K562 (cell line): Measurements from ENCODE around the gene SPATC1L. TPM values are rescaled to one million over a fixed set of nuclear protein-coding genes. Genes with fewer than 3 reads are reported as not detected.

Experiments
- ATAC-seq: fragments of 200-7000 bp; cut with Tn5 transposase; 3 replicates; pipeline ENCODE4 v1.9.1; 2020; ENCODE audit warnings: moderate library complexity
- BruUV-seq: library from RNA; stranded (reverse); fragments of 400-500 nt; replicated peaks from 2 replicates; lab custom pipeline; 2021; lab: Mats Ljungman, UMichigan
- CTCF ChIA-PET: fragments of 300-600 bp; formaldehyde crosslinking; extraction: SDS; loops from one replicate; lab custom pipeline; 2021; ENCODE audit warnings: low intra/inter-chr PET ratio; lab: Yijun Ruan, JAX
- POLR2A ChIA-PET: fragments of 300-600, 350-650 bp; sonication (Branson Sonifier 250); formaldehyde crosslinking; extraction: SDS; loops from one replicate; lab custom pipeline; 2021; ENCODE audit warnings: antibody characterized with exemption, inconsistent platforms; lab: Yijun Ruan, JAX
- DNase-seq, 4 experiments: peaks; one replicate each; pipeline versions ENCODE4 v3.0.0 to v3.0.0-alpha.2; 2011 to 2018; ENCODE audit warnings: low spot score in 3 of 4, mixed read lengths in 3 of 4; ENCODE audit errors: extremely low read depth in 1 of 4
- FAIRE-seq: peaks from 2 replicates; lab custom pipeline; 2011; peaks lifted over from hg19 to GRCh38; lab: Jason Lieb, UNC
- H2AFZ ChIP-seq: 2 replicates; pipeline ENCODE4 v1.6.0; 2011; ENCODE audit warnings: low read depth, low read length, control low read depth, inconsistent platforms
- H3K27ac ChIP-seq: fragments of 200-600 bp; 3 replicates; pipeline ENCODE4 v1.8.0; 2011; ENCODE audit warnings: low read depth, mild to moderate bottlenecking, control low read depth, inconsistent platforms, low read length, moderate library complexity, mixed read lengths; ENCODE audit errors: extremely low read depth
- H3K27me3 ChIP-seq, 2 experiments: fragments of 300-600 bp in 1 of 2; 2 replicates in 1 of 2; 3 replicates in 1 of 2; pipeline versions ENCODE4 v1.6.0 to v1.8.0; 2011; ENCODE audit warnings: inconsistent platforms in 2 of 2, low read length in 2 of 2, mild to moderate bottlenecking in 1 of 2, mixed read lengths in 1 of 2, moderate library complexity in 1 of 2; ENCODE audit not compliant: control insufficient read depth in 2 of 2, insufficient read depth in 2 of 2
- H3K36me3 ChIP-seq: fragments of 300-600 bp; 3 replicates; pipeline ENCODE4 v1.8.0; 2011; ENCODE audit warnings: mild to moderate bottlenecking, low read length, inconsistent platforms; ENCODE audit not compliant: control insufficient read depth, insufficient read depth
- H3K4me1 ChIP-seq, 2 experiments: fragments of 200-600 bp in 1 of 2; replicated peaks in 1 of 2; 2 replicates in 1 of 2; 3 replicates in 1 of 2; pipeline versions ENCODE4 v1.5.1 to v1.8.0; 2011; ENCODE audit warnings: inconsistent platforms in 2 of 2, low read length in 2 of 2, mild to moderate bottlenecking in 1 of 2, mixed read lengths in 1 of 2, moderate library complexity in 1 of 2; ENCODE audit not compliant: control insufficient read depth in 2 of 2, insufficient read depth in 2 of 2
- H3K4me2 ChIP-seq: 2 replicates; pipeline ENCODE4 v1.6.1; 2011; ENCODE audit warnings: low read length, control low read depth, inconsistent platforms, mixed read lengths; ENCODE audit not compliant: insufficient read depth
- H3K4me3 ChIP-seq: fragments of 200-600 bp; sonication (generic), shearing (Covaris generic); 2 replicates; pipeline ENCODE4 v1.5.1; 2016; ENCODE audit warnings: control low read depth, inconsistent platforms
- H3K79me2 ChIP-seq: fragments of 200-600 bp; 3 replicates; pipeline ENCODE4 v1.8.0; 2011; ENCODE audit warnings: low read length, inconsistent platforms; ENCODE audit not compliant: control insufficient read depth, insufficient read depth
- H3K9ac ChIP-seq, 2 experiments: 2 replicates each; pipeline versions ENCODE4 v1.6.0 to v1.6.1; 2011; ENCODE audit warnings: low read depth in 2 of 2, low read length in 2 of 2, control low read depth in 1 of 2, inconsistent platforms in 1 of 2, mild to moderate bottlenecking in 1 of 2, mixed read lengths in 1 of 2; ENCODE audit not compliant: insufficient read depth in 1 of 2
- H3K9me1 ChIP-seq: one replicate; pipeline ENCODE4 v1.6.0; 2011; ENCODE audit warnings: inconsistent platforms, mild to moderate bottlenecking, low read length, moderate library complexity; ENCODE audit not compliant: control insufficient read depth, insufficient read depth
- H3K9me3 ChIP-seq: replicated peaks from 2 replicates; pipeline ENCODE4 v1.5.1; 2011; ENCODE audit warnings: low read depth, low read length, inconsistent platforms; ENCODE audit not compliant: control insufficient read depth, insufficient read depth
- H4K20me1 ChIP-seq: replicated peaks from 2 replicates; pipeline ENCODE4 v1.6.1; 2011; ENCODE audit warnings: low read length, inconsistent platforms, mixed read lengths; ENCODE audit not compliant: control insufficient read depth, insufficient read depth
- BCOR ChIP-seq: fragments of 450-650 bp; IDR thresholded peaks from 2 replicates; pipeline ENCODE4 v1.6.1; 2016
- ETV5 ChIP-seq: sonication (generic); formaldehyde crosslinking; IDR thresholded peaks from 2 replicates; pipeline ENCODE4 v1.4.0; 2020; ENCODE audit warnings: low read depth, mild to moderate bottlenecking, missing genetic modification reagents
- FOXM1 ChIP-seq, 2 experiments: fragments of 450-650 bp in 1 of 2; sonication (generic) in 1 of 2; formaldehyde crosslinking in 1 of 2; IDR thresholded peaks; 2 replicates each; pipeline versions ENCODE4 v1.6.1 to v1.9.0; 2017 to 2022; ENCODE audit warnings: low read depth in 2 of 2, mild to moderate bottlenecking in 2 of 2, missing genetic modification reagents in 1 of 2, moderate library complexity in 1 of 2
- IFI16 ChIP-seq: fragments of 250-450 bp; sonication (Bioruptor Pico); IDR thresholded peaks from 2 replicates; pipeline ENCODE4 v2.1.2; 2022; ENCODE audit warnings: mild to moderate bottlenecking, inconsistent platforms
- KDM1A ChIP-seq, 2 experiments: fragments of 450-650 bp; IDR thresholded peaks; 2 replicates each; pipeline ENCODE4 v1.6.1; 2016; ENCODE audit warnings: mild to moderate bottlenecking in 2 of 2
- RBM25 ChIP-seq: fragments of 200-400 bp; formaldehyde crosslinking; IDR thresholded peaks from 2 replicates; pipeline ENCODE4 v1.6.1; 2018; ENCODE audit warnings: low read length, low read depth, moderate library complexity; ENCODE audit not compliant: severe bottlenecking
- WGBS: fragments of 100-300 bp; shearing (Covaris generic); methylation state at CpG from one replicate; pipeline ENCODE4 v1.1.6; 2016; ENCODE audit warnings: low coverage, mixed read lengths; ENCODE audit not compliant: insufficient coverage; ENCODE audit errors: missing lambda C conversion rate; 5-methylcytosine and 5-hydroxymethylcytosine counted together
- in situ Hi-C: fragments of 300-500 bp; cut with MboI; formaldehyde crosslinking; loops from 4 replicates; pipeline ENCODE4 v1.15.0; 2018; ENCODE audit warnings: inconsistent platforms, mixed read lengths
- intact Hi-C: fragments of 100-400 bp; cut with micrococcal nuclease; formaldehyde crosslinking; loops from 2 replicates; pipeline ENCODE4 v1.14.2; 2022
- polyA plus RNA-seq, 8 experiments: library from polyadenylated mRNA; depleted of rRNA in 4 of 8; stranded (reverse) in 5 of 8; unstranded in 3 of 8; fragments of >200 nt; fragmentation: Nextera tagmentation in 2 of 8; fragmentation: Illumina TruSeq in 1 of 8; extraction: Ambion mirVana in 2 of 8; extraction: Trizol in 1 of 8; gene quantifications; 2 replicates each; pipeline versions ENCODE4 v1.2.1 to v1.2.3, GENCODE V29; 2011 to 2014; ENCODE audit warnings: inconsistent platforms in 1 of 8, missing spikeins in 1 of 8
- total RNA-seq, 7 experiments: library from RNA; depleted of rRNA in 6 of 7; stranded (reverse); fragments of >200 nt in 6 of 7; fragmentation: Illumina TruSeq in 2 of 7; extraction: Trizol in 2 of 7; gene quantifications; 2 replicates each; pipeline versions ENCODE4 v1.2.1 to v1.2.3, GENCODE V29; 2011 to 2021; ENCODE audit warnings: low replicate concordance in 1 of 7

The SPATC1L gene
- total and polyA plus RNA-seq, 9 of the 15 experiments (the other 6 are each of a cell fraction or from before 2014, with no cell fraction given): 0.14 to 121 (median 34.0) TPM; not detected in 1

- H4K20me1 ChIP-seq: no peaks in the 10 kb centered on the region
- 74% methylated on average over 4 of the region's 4 CpGs for WGBS
- DNase-seq (no peak), FAIRE-seq (no peak), ATAC-seq (no peak)
- peaks cover 30% of the 10 kb centered on the region; the same call in 1 of the 3 replicates for H3K36me3 ChIP-seq
- H3K9ac ChIP-seq: no peak overlapping the region
- peaks cover 5% of the 10 kb centered on the region for H3K9me1 ChIP-seq
- in situ Hi-C loops (no loop called here), intact Hi-C loops (no loop called here)
- H3K4me1 ChIP-seq: peaks cover 35 to 45% of the 10 kb centered on the region in 2 experiments
- no peak overlapping the region for H3K4me2 ChIP-seq
- H3K4me3 ChIP-seq: no peak overlapping the region
- ChIA-PET CTCF (no interaction called here), POLR2A (interaction anchor here (0.6 to 1.0 kb wide), 3 partner anchors 8 to 48 kb away, joined by 3 to 4 read pairs (median 3); no protein-coding TSS in a partner anchor)
- H2AFZ ChIP-seq: no peak overlapping the region
- no TSS peak for BruUV-seq
- no peaks in the 10 kb centered on the region for H3K9me3 ChIP-seq
- H3K79me2 ChIP-seq: peaks cover 90% of the 10 kb centered on the region
- H3K27ac ChIP-seq: no peak overlapping the region
- TF ChIP-seq RBM25 (peak; percentile 6), FOXM1 (IDR thresholded peaks at IDR 0.05; ENCODE audit: low read depth) (no peak), FOXM1 (CRISPR knock-in tag; IDR thresholded peaks at IDR 0.05; ENCODE audit: low read depth) (no peak), ETV5 (no peak), KDM1A (IDR thresholded peaks at IDR 0.05) (peak in 1 of 2 experiments; percentile 47; a peak in 1 of 4 replicates), IFI16 (CRISPR knock-in tag) (no peak), BCOR (peak; percentile 56; the same call in 1 of the 2 replicates)
- H3K27me3 ChIP-seq: no peaks in the 10 kb centered on the region
Measured at GRCh38 chr21:46178961-46179360, 5.3 kb downstream of the SPATC1L start.
